ENCODE results near the gene CAMK1D. TPM values are rescaled to one million over a fixed set of nuclear protein-coding genes. Genes with fewer than 3 reads are reported as not detected.
A peak's percentile ranks its signal among the peaks of the same experiment; 100 is the strongest.
"Not testable (repeated sequence)": the region's sequence is repeated elsewhere in the genome, so short reads cannot be mapped to it uniquely, and the experiment has no call there.

Gene CAMK1D
- total RNA-seq, 1 donor from 2014 or later, result 16.5 TPM

- DNase-seq (ENCODE audit: low spot score), result peak; percentile 60
Observed at GRCh38 chr10:12835709-12836108, 486.4 kb downstream of the CAMK1D start.

GRCh38 chr10:12838366-12838765 lies 489.0 kb downstream of the CAMK1D start:
- peak; percentile 22 for DNase-seq (ENCODE audit: low spot score)

- peak; percentile 74 for DNase-seq (ENCODE audit: low spot score)
Observed at GRCh38 chr10:12838995-12839927, 489.9 kb downstream of the CAMK1D start.

- DNase-seq (ENCODE audit: low spot score), result peak; percentile 68
Observed at GRCh38 chr10:12839941-12840611, 490.7 kb downstream of the CAMK1D start.

- peak; percentile 72 for DNase-seq (ENCODE audit: low spot score)
Observed at GRCh38 chr10:12841426-12841825, 492.1 kb downstream of the CAMK1D start.

- DNase-seq (ENCODE audit: low spot score), result peak; percentile 84
Observed at GRCh38 chr10:12841826-12842225, 492.5 kb downstream of the CAMK1D start.

- DNase-seq (ENCODE audit: low spot score), result peak; percentile 37
Observed at GRCh38 chr10:12842310-12842709, 493.0 kb downstream of the CAMK1D start.

GRCh38 chr10:12843296-12843945 lies 494.1 kb downstream of the CAMK1D start:
- peak; percentile 62 for DNase-seq (ENCODE audit: low spot score)

- peak; percentile 53 for DNase-seq (ENCODE audit: low spot score)
Observed at GRCh38 chr10:12844811-12845483, 495.6 kb downstream of the CAMK1D start.

- DNase-seq (ENCODE audit: low spot score), result no peak
Observed at GRCh38 chr10:12846718-12847117, 497.4 kb downstream of the CAMK1D start.

GRCh38 chr10:12847361-12847975 lies 498.1 kb downstream of the CAMK1D start:
- DNase-seq (ENCODE audit: low spot score), result no peak

GRCh38 chr10:12848439-12849173 lies 499.3 kb downstream of the CAMK1D start:
- DNase-seq (ENCODE audit: low spot score), result peak; percentile 78

- DNase-seq (ENCODE audit: low spot score), result peak; percentile 68
Observed at GRCh38 chr10:12849319-12850181, 500.2 kb downstream of the CAMK1D start.

- DNase-seq (ENCODE audit: low spot score), result no peak
Observed at GRCh38 chr10:12852687-12853086, 503.3 kb downstream of the CAMK1D start.

- DNase-seq (ENCODE audit: low spot score), result no peak
Observed at GRCh38 chr10:12854988-12855387, 505.6 kb downstream of the CAMK1D start.

GRCh38 chr10:12862459-12862858 lies 513.1 kb downstream of the CAMK1D start:
- DNase-seq (ENCODE audit: low spot score), result no peak

- not testable (repeated sequence) for DNase-seq (ENCODE audit: low spot score)
Observed at GRCh38 chr10:12865515-12865914, 516.2 kb downstream of the CAMK1D start.

GRCh38 chr10:12868229-12868628 lies 518.9 kb downstream of the CAMK1D start:
- DNase-seq (ENCODE audit: low spot score), result no peak

- no peak for DNase-seq (ENCODE audit: low spot score)
Observed at GRCh38 chr10:12869427-12869826, 520.1 kb downstream of the CAMK1D start.
